Dermis blood vessel endothelial cell (primary cell): ENCODE results near the gene CLK3. TPM values are rescaled to one million over a fixed set of nuclear protein-coding genes. Genes with fewer than 3 reads are reported as not detected.

ENCODE experiments used
- DNase-seq: peaks from one replicate; pipeline ENCODE4 v3.0.0; 2010
- total RNA-seq: library from RNA; depleted of rRNA; stranded (reverse); fragments of >200 nt; gene quantifications from 2 replicates; pipeline ENCODE4 v1.2.3, GENCODE V29; 2014

The CLK3 gene
- total RNA-seq, 1 donor from 2014 or later: 81.5 TPM

DNA sequence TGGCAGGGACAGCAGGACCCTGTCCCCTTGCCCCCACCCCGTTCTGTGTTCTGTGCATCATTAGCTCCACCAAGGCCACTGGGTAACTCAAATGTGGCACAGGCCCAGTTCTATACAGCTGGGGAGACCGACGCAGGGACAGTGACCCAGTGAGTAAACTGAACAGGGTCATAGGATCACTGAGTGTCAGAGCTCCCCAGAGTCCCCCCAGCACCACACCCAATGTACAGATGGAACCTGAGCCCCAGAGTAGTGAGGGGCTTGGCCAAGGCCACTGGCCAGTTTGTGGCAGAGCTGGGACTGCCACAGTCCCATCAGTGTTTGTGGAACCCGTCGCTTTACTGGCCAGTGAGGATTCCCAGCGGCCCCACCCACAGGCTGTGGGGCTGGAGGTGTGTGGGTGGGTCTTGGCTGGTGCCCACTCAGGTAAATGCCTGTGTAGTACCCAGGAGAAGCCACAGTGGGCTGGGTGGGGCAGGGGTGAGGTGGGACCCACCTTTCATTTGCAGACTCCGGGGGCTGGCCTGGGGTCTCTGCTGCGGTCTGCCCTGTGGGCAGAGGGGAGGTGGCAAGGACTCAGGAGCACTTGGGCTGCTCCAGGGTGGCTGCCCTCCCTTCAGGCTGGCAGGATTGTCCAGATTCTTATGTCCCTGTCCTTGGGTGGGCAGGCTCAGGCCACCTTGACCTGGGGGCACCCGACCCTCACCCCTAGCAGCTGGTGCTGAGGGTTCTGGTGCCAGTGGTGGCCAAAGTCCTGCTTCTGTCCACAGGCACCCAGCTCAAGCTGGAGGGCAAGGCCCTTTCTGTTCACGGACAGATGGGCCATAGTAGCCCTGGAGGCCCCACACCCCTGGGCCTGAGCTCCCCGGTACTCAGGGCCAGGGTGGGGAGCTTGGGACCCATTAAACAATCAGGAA, 11.6 kb upstream of the CLK3 start:
- no peak for DNase-seq

DNA sequence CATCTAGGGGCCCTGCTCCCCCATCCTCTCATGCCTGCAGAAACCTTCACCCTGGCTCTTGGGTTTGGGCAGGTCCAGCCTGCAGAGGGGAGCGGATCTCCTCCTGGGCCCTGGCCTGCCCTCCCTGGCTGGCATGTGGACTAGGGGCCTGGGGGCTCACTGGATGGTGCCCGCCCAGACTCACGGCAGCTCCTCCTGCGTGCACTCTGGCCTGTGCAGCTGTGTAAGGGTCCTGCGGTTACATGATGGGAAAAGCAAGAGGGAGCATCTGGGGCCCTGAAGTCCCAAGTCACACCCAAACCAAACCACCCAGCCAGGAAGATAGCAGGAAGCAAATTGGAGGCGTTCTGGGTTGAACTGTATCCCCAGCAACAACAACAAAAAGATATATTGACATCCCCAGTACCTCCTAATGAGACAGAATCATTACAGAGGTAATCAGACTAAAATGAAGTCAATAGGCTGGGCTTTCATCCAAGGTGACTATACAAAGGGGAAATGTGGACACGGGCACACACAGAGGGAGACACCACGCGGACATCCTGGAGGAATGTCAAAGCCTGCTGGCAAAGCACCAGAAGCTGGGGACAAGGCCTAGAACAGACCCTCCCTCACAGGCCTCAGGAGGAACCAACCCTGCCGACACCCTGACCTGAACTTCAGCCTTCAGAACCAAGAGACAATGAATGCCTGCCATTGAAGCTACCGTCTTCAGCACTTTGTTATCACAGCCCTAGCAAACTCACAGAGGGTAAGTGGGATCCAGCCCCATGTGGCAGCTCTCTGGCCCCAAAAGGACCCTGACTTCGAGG, 10.4 kb upstream of the CLK3 start:
- DNase-seq: peak; percentile 30

DNA sequence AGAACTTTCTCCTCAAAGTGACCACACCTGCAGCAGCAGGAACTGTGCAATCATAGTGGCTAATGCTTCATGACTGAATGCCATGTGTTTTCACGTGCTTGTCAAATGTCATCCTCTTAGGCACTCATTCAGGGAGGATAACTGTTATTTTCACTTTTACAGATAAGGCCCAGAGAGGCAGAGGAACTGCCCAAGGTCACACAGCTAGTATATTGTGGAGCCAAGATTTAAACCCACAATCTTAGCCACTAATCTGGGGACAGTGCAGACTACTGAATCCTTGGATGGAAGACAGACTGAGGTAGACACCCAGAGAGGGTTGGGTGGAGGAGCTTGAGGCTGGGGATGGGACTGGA, 9.9 kb upstream of the CLK3 start:
- DNase-seq: no peak

DNA sequence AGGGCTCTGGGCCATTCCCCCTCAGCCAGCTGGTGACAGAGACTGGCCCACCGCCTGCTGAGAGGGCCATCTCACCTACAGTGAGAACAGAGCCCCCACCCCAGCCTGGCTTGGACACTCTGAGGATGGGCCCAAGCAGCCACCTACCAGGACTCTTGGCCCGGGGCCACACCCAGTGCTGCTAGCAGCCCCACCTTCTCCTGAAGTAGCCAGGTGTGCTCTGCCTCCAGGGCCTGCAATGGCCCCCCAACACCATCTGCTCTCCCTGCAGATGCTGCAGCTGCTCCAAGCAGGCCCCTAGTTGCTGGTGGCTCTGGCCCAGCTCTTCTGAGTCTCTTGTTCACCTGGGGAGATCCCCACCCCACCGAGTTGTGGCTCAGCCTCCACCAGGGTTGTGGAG, 6.8 kb upstream of the CLK3 start:
- DNase-seq: no peak

DNA sequence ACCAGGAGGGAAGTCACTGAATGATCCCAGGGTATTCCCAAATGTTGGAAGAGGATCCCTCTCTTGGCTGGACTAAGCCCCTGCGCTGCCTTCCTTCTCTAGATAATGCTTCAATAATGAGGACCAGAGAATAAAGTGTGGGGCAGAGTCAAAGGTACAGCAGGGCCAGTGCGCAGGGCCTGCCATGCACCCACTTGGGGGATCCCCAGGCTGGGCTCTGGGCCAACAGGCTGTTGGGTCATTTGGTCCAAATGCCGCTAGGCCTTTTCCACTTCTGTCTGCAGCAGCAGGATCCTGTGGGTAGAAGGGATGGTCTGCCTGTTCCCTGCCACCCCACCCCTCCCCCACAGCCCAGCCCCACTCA, 5.7 kb upstream of the CLK3 start:
- DNase-seq: no peak

DNA sequence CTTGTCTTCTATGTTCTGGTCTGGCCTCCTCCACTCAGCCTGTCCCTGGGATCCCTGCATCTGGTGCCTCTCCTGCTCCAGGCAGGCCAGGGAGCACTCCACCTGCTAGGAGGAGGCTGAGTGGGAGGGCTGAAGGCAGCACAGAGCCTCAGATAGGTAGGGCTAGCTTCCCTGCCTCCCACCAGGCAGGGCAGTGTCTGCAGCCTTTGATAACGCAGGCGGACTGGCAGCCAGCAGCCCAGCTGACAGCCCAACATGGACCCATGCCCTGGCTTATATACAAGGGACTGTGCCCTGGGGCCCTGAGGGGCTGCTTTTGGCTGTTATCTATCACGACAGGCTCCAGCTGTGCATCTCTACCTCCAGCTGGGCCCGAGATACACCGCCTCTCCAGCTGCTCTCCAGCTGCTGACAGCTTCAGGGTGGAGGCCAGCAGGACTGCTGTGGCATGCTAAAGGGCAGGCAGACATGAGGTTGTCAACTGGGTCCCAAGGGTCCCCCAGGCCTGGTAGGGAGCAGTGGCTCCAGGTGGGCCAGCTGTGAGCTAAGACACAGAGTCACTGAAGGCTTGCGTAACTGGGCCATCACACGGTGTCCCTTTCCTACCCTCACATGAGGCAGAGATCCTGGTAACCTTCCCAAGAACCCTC, 5.2 kb upstream of the CLK3 start:
- no peak for DNase-seq

DNA sequence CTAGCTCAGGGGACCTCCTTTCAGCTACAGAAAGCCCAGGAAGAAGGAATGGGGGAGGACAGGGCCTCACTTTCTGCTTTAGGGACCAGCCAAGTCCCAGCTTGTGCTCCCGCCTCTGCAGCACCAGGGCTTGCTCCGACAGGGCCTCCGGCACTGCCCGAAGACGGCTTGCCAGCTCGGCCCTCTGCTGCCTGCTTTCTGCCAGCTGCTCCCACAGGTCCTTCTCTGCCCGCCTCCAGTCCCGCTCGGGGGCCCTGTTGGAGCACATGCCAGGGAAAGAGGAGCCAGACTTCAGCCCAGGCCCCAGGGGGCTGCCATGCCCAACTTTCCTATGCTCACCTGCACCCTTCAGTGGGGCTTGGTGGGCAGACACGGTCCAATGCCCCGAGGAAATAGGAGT, 4.3 kb upstream of the CLK3 start:
- no peak for DNase-seq

DNA sequence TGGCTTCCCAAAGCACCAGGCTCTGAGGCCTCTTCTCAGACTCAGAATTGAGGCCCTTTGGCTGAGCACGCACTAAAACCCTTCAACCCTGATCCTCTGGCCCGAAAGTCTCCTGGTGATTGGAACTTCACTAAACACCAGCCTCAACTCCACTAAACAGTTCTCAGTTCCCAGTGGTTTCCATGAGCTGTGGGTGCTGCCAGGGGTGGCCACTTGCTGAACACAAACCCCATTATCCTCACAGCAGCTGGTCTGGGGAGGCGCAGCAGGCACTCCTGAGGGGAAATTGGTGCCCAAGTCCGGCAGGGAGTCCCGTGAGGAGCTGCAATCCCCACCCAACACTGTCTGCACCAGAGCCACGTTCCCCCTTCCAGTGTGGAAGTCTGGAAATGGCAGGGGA, 3.8 kb upstream of the CLK3 start:
- no peak for DNase-seq

DNA sequence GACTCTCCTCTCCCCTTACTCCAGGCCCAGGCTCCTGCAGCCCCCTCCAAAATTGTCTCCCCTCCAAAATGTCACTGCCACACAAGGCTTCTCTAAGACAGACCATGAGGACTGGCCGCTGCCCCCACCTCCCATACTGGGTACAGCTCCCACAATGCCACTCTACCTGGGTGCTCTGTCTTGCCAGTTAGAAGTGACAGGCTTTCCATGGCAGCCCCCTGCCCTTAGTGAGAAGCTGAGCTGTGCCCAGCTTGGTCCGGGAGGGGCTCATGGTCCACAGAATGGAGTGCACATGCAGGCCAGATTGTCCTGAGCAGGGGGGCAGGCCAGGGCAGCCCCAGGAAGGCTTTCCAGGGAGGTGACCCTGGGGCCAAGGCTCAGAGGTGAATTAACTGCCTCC, 3.0 kb upstream of the CLK3 start:
- no peak for DNase-seq

DNA sequence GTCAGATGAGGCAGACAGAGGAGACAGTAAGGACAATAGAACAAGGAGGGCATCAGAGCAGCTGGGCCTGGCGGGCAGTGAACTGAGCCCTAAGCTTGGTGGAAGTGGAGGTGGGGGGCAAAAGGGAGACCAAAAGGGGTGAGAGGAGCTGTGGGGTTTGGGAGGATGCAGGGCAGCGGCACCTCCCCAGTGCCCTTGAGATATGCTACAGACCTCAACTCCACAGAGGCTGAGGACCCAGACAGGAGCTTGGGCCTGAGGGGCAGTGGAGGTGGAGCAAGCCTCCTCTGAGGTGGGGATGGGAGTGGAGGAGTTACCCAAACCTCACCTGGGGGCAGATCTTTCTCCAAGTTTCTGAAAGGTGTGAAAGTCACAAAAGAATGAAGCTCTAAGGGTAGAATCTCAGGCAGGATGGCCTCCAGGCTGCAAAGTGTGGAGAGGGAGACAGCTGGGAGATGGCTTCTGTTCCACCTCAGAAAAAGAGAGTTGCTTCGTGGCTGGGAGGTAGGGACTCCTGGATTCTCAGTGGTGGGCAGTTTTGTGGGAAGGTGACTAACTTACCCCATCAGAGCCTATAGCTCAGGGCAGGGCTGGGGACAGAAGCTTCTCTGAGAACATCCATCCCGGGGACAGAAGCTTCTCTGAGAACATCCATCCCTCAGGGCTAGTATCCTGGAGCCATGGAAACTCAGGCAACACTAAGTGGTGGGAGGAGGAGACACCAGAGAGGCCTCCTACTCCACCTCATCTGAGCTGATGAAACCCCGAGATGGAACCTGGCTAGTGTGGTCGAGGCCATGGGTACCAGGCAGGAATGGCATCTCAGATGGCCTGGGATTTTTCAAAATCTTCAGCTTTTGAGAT, 2.3 kb upstream of the CLK3 start:
- DNase-seq: no peak

DNA sequence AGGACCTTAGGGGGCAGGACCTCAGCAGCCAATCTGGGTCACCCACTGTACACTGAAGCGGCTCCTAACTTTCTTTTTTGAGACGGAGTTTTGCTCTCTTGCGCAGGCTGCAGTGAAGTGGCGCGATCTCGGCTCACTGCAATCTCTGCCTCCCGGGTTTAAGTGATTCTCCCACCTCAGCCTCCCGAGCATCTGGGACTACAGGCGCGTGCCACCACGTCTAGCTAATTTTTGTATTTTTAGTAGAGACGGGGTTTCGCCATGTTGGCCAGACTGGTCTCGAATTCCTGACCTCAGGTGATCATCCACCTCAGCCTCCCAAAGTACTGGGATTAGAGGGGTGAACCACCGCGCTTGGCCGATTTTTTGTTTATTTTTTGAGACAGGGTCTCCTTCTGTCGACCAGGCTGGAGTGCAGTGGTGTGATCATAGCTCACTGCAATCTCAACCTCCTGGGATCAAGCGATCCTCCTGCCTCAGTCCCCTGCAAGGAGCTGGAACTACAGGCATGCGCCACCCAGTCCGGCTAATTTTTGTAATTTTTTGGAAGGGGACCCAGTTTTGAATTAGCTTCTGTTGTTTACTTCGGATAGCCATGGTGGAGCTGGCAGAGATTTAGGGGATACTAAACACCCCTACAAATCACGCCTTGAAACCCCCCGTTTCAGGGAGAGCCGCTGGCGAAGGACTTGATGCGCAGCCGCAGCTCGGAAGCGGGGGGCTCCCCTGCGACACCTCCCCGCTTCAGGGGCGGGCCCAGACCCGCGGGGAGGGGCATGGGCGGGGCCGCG, 1.5 kb upstream of the CLK3 start:
- DNase-seq: no peak

DNA sequence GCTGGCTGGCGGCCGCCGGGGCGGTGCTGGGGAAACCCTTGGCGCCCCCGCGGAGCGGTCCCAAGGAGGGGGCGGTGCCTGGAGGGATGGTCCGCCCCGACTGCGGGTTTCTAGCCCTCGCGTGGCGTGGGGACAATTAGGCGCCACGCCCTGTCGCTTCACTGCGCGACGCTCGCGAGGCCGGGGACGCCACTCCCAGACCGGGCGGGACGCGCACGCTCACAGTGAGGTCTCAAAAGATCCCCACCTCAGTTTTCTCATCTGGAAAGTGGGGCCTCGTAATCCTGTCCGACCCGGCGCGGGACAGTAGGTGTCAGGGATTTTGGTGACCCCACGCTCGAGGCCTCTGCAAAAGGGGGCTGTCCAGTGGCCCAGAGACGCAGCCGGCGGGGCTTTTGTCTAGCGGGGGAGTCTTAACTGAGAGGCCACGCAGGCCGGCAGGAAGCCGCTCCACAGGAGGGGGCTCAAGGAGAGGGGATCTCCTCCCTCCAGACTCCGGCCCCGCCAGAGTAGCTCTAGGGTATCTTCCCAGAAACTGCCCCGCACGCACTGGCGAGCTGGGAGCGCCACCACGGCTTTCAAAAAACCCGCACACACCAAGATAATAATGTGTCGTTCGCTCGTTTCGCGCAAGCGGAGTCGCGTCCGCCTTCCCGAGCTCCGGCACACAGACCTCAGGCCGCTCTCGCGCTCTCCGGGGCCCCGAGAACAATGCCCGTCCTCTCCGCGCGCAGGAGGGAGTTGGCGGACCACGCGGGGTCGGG, 710 bp upstream of the CLK3 start:
- peak; percentile 75 for DNase-seq

DNA sequence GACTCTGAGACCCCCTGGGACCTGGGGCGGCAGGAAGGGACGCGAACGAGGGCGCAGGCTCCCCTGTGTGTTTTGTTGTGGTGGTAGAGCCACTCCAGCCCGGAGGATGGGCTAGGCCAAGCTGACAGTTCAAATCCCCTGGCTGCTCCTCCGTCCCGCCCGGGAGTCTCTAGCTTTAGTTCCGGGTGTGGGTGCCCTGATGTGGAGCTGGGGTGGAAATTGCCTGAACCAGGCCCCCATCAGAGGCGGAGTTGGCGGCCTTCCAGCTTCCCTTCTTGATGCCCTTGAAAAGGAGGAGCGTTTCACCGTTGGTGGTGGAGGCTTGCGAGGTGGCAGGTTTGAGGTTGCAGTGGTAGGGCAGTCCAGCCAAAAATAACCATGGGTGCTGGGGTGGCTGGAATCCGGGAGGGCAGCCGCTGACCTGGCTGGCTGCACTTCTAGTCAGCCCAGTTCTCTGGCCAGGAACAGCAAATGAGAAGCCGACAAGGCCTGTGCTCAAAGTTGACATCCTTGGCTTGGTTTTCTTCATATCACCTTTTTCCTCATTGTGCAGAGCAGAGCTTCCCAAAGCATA, 817 bp downstream of the CLK3 start:
- DNase-seq: peak; percentile 69

DNA sequence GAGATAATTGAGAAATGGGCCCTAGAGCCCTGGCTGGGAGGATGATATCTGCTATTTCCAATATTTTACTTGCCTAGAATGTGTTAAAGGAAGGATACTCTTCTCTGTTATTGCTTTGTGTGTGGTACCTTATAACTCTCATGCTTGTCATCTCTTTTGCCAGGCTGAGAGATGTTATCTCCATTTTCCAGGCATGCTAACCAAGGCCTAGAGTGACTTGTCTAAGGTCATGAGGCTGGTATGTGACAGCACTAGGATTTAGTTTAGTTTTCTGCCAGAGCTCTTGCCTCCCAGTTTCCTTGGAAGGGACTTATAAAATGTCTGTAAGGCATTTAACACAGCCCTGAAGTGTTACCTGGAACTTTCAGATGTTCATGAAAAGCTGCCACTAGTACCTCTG, 1.4 kb downstream of the CLK3 start:
- no peak for DNase-seq

DNA sequence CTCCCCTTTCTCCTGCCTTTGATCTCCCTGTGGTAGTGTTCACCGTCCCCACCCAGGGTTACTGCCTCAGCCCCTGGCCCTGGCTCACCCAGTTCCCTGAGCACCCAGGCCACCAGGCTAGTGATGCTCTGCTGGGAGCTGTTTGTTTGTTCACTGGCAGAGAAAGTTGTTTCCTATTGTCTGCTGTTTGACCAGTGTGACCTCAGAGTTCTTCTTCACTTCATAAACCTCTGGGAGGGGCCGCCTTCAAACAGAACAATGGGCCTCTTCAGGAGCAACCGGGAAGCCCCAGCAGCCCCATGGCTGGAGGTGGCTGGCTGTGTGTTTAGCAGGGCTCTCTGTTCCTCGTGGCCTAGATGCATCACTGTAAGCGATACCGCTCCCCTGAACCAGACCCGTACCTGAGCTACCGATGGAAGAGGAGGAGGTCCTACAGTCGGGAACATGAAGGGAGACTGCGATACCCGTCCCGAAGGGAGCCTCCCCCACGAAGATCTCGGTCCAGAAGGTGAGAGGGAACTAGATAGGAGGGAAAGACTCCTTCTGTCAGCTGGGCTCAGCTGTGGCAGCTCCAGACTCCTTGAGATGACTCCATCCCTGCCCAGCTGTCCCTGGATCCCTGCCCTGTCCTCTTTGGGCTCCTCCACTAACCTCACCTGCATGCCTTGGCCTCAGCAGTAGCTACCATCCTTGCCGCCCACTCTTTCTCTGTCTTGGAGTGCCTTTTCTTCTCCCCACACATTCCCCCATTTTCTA, 3.4 kb downstream of the CLK3 start:
- DNase-seq: no peak

DNA sequence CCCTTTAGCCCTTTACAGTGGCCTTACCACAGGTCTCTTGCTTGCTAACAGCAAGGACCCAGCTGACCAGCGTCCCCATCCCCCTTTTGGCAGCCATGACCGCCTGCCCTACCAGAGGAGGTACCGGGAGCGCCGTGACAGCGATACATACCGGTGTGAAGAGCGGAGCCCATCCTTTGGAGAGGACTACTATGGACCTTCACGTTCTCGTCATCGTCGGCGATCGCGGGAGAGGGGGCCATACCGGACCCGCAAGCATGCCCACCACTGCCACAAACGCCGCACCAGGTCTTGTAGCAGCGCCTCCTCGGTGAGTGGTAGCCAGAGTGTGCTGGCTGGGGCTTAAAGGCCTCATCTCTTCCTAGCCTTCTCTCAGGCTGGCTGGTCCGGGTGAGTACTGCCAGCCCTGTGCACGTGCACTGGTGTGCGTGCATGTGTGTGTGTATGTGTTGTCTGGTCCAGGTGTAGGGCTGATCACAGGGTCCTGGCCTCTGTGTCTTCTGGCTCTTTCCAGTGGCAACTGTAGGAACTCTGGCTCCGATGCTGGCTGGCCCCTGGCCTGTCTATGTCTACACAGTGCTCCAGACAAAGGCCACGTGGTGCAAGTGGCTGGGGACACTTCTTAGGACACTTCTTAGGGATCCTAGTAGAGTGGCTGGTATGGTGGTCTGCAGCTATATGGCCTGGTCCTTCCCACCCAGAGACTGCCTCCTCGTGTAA, 4.4 kb downstream of the CLK3 start:
- DNase-seq: no peak

DNA sequence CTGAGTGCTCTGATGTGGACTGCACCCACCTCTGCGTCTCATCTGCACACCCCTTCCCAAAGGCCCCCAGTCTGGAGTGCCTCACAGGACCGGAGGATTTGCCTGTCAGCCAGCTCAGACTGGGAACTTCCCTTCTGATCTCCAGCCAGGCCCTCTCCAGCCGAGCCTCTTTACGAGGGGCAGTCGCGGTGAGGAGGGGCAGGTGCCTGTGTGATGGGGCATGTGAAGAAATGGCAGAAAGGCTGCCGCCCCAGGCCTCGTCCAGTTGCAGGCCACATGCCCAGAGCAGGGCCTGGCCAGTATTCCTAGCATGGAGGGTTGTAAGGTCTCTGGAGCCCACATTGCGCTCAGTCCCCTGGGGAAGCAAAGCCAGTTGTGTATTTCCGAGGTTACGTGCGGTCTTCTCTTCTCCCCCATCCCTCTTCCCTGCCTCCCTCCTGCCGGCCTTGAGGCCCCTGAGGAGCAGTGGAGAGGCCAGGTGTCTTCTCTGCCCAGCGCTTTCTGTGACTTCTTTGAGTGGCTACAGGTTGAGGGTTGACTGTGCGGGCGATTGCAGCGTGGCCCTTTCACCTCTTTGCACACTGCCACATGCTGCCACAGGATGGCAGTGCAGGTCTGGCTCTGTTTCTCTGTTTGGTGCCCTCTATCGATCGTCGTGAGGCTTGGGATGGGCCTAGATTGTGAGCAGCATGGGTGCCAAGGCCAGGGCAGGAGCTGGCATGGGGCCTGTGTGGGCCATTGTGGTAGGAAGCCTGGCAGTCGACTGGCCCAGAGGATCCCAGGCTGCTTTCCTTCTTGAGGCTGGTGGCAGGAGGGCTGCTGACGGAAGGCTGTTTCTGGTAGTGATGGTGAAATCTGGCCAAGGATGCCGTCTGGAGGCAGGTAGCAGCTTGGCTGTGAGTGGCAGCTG, 5.3 kb downstream of the CLK3 start:
- peak; percentile 90 for DNase-seq

DNA sequence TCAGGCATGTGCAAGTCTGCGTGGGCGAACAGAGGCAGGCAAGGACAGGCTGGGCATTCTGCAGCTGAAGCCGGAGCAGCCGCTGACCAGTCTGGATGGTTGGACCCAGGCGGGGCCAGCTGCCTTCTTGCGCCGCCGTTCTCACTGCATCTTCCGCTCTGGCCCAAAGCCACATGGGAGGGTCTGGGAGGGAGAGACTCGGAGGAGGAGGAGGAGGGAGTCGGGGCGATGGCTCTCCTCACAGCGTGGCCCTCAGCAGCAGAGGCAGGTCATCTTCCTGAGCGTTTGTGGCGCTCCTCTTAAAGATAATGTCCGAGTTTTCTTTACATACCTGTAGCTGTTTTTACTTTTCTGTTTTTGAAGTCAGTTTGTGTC, 5.9 kb downstream of the CLK3 start:
- DNase-seq: no peak
